ENCODE data around the gene WNT8B.

DNA sequence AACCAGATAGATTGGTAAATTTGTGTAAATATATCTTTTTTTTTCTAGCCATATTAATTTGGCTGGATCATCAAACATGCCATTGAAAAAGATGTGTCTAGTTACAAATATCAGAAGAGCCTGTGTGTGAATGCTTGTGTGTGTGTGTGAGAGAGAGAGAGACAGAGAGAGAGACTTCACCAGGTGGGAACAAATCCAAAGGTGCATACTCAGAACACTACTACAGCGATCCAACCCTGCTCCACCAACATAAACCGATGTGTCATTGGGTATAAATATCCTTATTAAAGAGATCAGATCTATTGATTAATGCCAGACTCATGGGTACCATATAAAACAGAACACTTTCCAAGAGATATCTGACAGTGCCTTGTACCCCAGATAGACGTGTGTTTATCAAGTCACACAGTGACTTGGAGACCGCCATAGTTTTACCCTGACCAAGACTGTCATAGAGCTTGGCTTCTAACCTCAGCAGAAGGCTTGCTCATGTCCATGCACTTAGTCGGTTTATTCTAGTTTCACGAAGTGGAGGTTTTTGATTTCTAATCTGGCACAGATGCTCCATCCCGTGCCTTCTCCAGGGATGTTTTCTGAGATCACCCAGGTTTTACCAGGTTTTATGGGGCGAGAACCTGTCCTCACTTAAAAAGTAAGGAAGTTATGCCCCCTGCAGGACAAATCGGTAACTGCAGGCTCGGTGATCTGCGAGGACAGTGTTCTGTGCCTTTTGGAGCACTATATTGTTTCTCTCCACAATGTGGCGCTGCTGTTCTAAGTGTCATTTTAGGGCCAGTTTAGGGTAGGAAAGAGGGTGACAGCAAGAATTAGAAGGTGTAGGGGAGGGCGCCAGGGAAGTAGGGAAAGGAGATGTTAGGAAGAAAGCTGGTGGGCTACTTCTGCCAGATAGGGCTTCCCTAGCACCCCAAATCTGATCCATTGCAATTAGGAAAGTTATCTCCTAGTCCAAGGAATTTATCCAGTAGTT lies 29.3 kb upstream of the WNT8B start:
- TF ChIP-seq EZH2 (IDR thresholded peaks at IDR 0.05; ENCODE audit: insufficient read depth, poor library complexity, severe bottlenecking) = no peak
- TF ChIP-seq EZH2phosphoT487 (IDR thresholded peaks at IDR 0.05; ENCODE audit: insufficient read depth, low read depth) = no peak
